Stomach (tissue), 4 donors: ENCODE data around the gene DUOXA1.

ENCODE experiments used
- EP300 ChIP-seq: sonication (generic); formaldehyde crosslinking; IDR thresholded peaks from one replicate; pipeline ENCODE4 v1.6.1; 2017; ENCODE audit warnings: antibody characterized with exemption
- POLR2A ChIP-seq, 4 donors: fragments of 450-650 bp; IDR thresholded peaks; one replicate each; pipeline ENCODE4 v1.6.1; 2016; ENCODE audit warnings: antibody characterized with exemption in 4 of 4, control low read depth in 2 of 4, mild to moderate bottlenecking in 1 of 4, moderate library complexity in 1 of 4
- POLR2AphosphoS5 ChIP-seq, 3 donors: sonication (generic); formaldehyde crosslinking; IDR thresholded peaks; one replicate each; pipeline ENCODE4 v1.6.1; 2016; ENCODE audit warnings: antibody characterized with exemption in 3 of 3
- TF ChIP-seq, protein P1 (sequence below), 7 experiments: fragments of 450-650 bp in 4 of 7; fragments of 200-600 bp in 3 of 7; sonication (generic) in 3 of 7; IDR thresholded peaks; one replicate each; pipeline ENCODE4 v1.5.1; 2016 to 2019; ENCODE audit warnings: antibody characterized with exemption in 7 of 7, control low read depth in 2 of 7, mild to moderate bottlenecking in 1 of 7

DNA sequence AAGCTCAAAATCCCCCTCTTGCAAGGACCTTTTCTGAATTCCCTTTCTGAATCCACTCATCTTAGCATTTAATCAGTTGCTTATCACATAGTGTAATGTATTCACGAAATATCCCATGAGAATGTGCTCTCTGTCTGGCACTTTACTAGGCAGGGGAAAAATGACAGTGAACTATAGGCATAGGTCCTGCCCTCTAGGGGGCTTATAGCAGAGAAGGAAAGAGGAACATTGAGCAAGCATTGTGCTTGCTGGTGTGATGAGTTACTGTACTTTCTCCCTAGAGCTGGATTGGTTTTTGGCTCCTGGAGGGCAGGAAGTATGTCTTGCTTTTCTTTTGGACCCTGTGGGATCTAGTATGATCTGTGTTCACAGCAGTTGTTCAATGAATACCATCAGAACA lies 42.2 kb downstream of the DUOXA1 start:
- TF ChIP-seq, protein P1, sequence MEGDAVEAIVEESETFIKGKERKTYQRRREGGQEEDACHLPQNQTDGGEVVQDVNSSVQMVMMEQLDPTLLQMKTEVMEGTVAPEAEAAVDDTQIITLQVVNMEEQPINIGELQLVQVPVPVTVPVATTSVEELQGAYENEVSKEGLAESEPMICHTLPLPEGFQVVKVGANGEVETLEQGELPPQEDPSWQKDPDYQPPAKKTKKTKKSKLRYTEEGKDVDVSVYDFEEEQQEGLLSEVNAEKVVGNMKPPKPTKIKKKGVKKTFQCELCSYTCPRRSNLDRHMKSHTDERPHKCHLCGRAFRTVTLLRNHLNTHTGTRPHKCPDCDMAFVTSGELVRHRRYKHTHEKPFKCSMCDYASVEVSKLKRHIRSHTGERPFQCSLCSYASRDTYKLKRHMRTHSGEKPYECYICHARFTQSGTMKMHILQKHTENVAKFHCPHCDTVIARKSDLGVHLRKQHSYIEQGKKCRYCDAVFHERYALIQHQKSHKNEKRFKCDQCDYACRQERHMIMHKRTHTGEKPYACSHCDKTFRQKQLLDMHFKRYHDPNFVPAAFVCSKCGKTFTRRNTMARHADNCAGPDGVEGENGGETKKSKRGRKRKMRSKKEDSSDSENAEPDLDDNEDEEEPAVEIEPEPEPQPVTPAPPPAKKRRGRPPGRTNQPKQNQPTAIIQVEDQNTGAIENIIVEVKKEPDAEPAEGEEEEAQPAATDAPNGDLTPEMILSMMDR (IDR thresholded peaks at IDR 0.05) = no peak
- no peak for TF ChIP-seq EP300
- TF ChIP-seq POLR2A (IDR thresholded peaks at IDR 0.05) = no peak
- TF ChIP-seq POLR2AphosphoS5 (IDR thresholded peaks at IDR 0.05) = no peak
